ENCODE data around the gene NUDT1. TPM values are rescaled to one million over a fixed set of nuclear protein-coding genes. Genes with fewer than 3 reads are reported as not detected.
A peak's percentile ranks its signal among the peaks of the same experiment; 100 is the strongest.

The NUDT1 gene
- total and polyA plus RNA-seq, 2 experiments from 2014 or later: 47.7 to 61.0 TPM

GRCh38 chr7:2230882-2231281, 11.1 kb upstream of the NUDT1 start:
- H3K9ac ChIP-seq: peak overlapping the region; percentile 92
- no peak overlapping the region for H3K4me3 ChIP-seq
- peaks cover 22% of the 10 kb centered on the region for H3F3A ChIP-seq (ENCODE audit: insufficient read depth)
- no peak for TF ChIP-seq EZH2 (IDR thresholded peaks at IDR 0.05; ENCODE audit: insufficient read depth, poor library complexity, severe bottlenecking)
- no peak for TF ChIP-seq EZH2phosphoT487 (IDR thresholded peaks at IDR 0.05; ENCODE audit: insufficient read depth, low read depth)
- H3K9me3 ChIP-seq (ENCODE audit: low read depth): no peaks in the 10 kb centered on the region
- H3K4me1 ChIP-seq (ENCODE audit: insufficient read depth): peaks cover 17% of the 10 kb centered on the region; the same call in 1 of the 2 replicates
- DNase-seq: no peak
- no peaks in the 10 kb centered on the region for H4K20me1 ChIP-seq (ENCODE audit: insufficient read depth)
- no peaks in the 10 kb centered on the region for H3K27me3 ChIP-seq (replicated peaks; ENCODE audit: insufficient read depth)
- peaks cover 63% of the 10 kb centered on the region for H3K79me2 ChIP-seq (ENCODE audit: insufficient read depth)
- no peaks in the 10 kb centered on the region for H3K9me2 ChIP-seq (ENCODE audit: insufficient read depth)
- WGBS, 2 experiments (ENCODE audit: low coverage in 1 of 2, low lambda C conversion rate in 2 of 2, missing lambda C conversion rate in 2 of 2): 73 to 76% methylated on average over 9 of the region's 9 CpGs
- H3K36me3 ChIP-seq (ENCODE audit: low read depth): peaks cover 15% of the 10 kb centered on the region; the same call in 1 of the 2 replicates
- H3K27ac ChIP-seq: no peak overlapping the region
- in situ Hi-C loops (cut with MboI): no loop called here
- H2AFZ ChIP-seq: no peak overlapping the region
- H3K4me2 ChIP-seq (ENCODE audit: unreplicated experiment): peak overlapping the region; percentile 94

GRCh38 chr7:2231992-2232765, 9.8 kb upstream of the NUDT1 start:
- in situ Hi-C loops (cut with MboI): no loop called here
- H3K4me1 ChIP-seq (ENCODE audit: insufficient read depth): peaks cover 17% of the 10 kb centered on the region; the same call in 1 of the 2 replicates
- H3F3A ChIP-seq (ENCODE audit: insufficient read depth): peaks cover 22% of the 10 kb centered on the region
- H4K20me1 ChIP-seq (ENCODE audit: insufficient read depth): no peaks in the 10 kb centered on the region
- H3K9me2 ChIP-seq (ENCODE audit: insufficient read depth): no peaks in the 10 kb centered on the region
- H3K4me2 ChIP-seq (ENCODE audit: unreplicated experiment): peak overlapping the region; percentile 94
- H3K9ac ChIP-seq: peak overlapping the region; percentile 92
- H3K27ac ChIP-seq: peak overlapping the region; percentile 52
- H3K9me3 ChIP-seq (ENCODE audit: low read depth): no peaks in the 10 kb centered on the region
- H3K79me2 ChIP-seq (ENCODE audit: insufficient read depth): peaks cover 67% of the 10 kb centered on the region
- no peak for TF ChIP-seq EZH2phosphoT487 (IDR thresholded peaks at IDR 0.05; ENCODE audit: insufficient read depth, low read depth)
- no peak for TF ChIP-seq EZH2 (IDR thresholded peaks at IDR 0.05; ENCODE audit: insufficient read depth, poor library complexity, severe bottlenecking)
- peak overlapping the region; percentile 81 for H3K4me3 ChIP-seq
- H2AFZ ChIP-seq: peak overlapping the region; percentile 75
- H3K36me3 ChIP-seq (ENCODE audit: low read depth): peaks cover 18% of the 10 kb centered on the region; the same call in 1 of the 2 replicates
- WGBS, 2 experiments (ENCODE audit: low coverage in 1 of 2, low lambda C conversion rate in 2 of 2, missing lambda C conversion rate in 2 of 2): 1 to 2% methylated on average over 38 to 42 of the region's 46 CpGs
- peak; percentile 59 for DNase-seq
- no peaks in the 10 kb centered on the region for H3K27me3 ChIP-seq (replicated peaks; ENCODE audit: insufficient read depth)

GRCh38 chr7:2232766-2233520, 9.1 kb upstream of the NUDT1 start, which contains the start of gene MAD1L1:
MAD1L1 (minus strand) TSS chr7:2232945; CDS start chr7:2230133, 2,812 bp downstream.
- peaks cover 22% of the 10 kb centered on the region for H3F3A ChIP-seq (ENCODE audit: insufficient read depth)
- peak within 1 kb of the TSS; percentile 52 for H3K27ac ChIP-seq
- TF ChIP-seq EZH2 (IDR thresholded peaks at IDR 0.05; ENCODE audit: insufficient read depth, poor library complexity, severe bottlenecking): no peak
- no peak for TF ChIP-seq EZH2phosphoT487 (IDR thresholded peaks at IDR 0.05; ENCODE audit: insufficient read depth, low read depth)
- H4K20me1 ChIP-seq (ENCODE audit: insufficient read depth): no peaks in the 10 kb centered on the region
- WGBS, 2 experiments (ENCODE audit: low coverage in 1 of 2, low lambda C conversion rate in 2 of 2, missing lambda C conversion rate in 2 of 2): 1% methylated on average over 35 to 43 of the region's 63 CpGs
- peak; percentile 97 for DNase-seq
- H3K9me3 ChIP-seq (ENCODE audit: low read depth): no peaks in the 10 kb centered on the region
- H2AFZ ChIP-seq: peak within 1 kb of the TSS; percentile 75
- peaks cover 17% of the 10 kb centered on the region; the same call in 1 of the 2 replicates for H3K4me1 ChIP-seq (ENCODE audit: insufficient read depth)
- H3K4me3 ChIP-seq: peak within 1 kb of the TSS; percentile 81
- H3K36me3 ChIP-seq (ENCODE audit: low read depth): peaks cover 22% of the 10 kb centered on the region; the same call in 1 of the 2 replicates
- H3K4me2 ChIP-seq (ENCODE audit: unreplicated experiment): peak within 1 kb of the TSS; percentile 94
- peak within 1 kb of the TSS; percentile 92 for H3K9ac ChIP-seq
- no peaks in the 10 kb centered on the region for H3K9me2 ChIP-seq (ENCODE audit: insufficient read depth)
- H3K27me3 ChIP-seq (replicated peaks; ENCODE audit: insufficient read depth): no peaks in the 10 kb centered on the region
- H3K79me2 ChIP-seq (ENCODE audit: insufficient read depth): peaks cover 62% of the 10 kb centered on the region
- in situ Hi-C loops (cut with MboI): no loop called here

GRCh38 chr7:2233926-2234325, 8.1 kb upstream of the NUDT1 start:
- no peak for TF ChIP-seq EZH2phosphoT487 (IDR thresholded peaks at IDR 0.05; ENCODE audit: insufficient read depth, low read depth)
- no peak for TF ChIP-seq EZH2 (IDR thresholded peaks at IDR 0.05; ENCODE audit: insufficient read depth, poor library complexity, severe bottlenecking)
- H3K27ac ChIP-seq: peak overlapping the region; percentile 52; the same call in 1 of the 2 replicates
- H3K36me3 ChIP-seq (ENCODE audit: low read depth): peaks cover 28% of the 10 kb centered on the region; the same call in 1 of the 2 replicates
- no peak overlapping the region for H3K4me2 ChIP-seq (ENCODE audit: unreplicated experiment)
- H3K9ac ChIP-seq: peak overlapping the region; percentile 92
- H3K4me3 ChIP-seq: no peak overlapping the region
- 90 to 93% methylated on average over 3 of the region's 3 CpGs for WGBS, 2 experiments (ENCODE audit: low coverage in 1 of 2, low lambda C conversion rate in 2 of 2, missing lambda C conversion rate in 2 of 2)
- no peak for DNase-seq
- no peaks in the 10 kb centered on the region for H3K9me2 ChIP-seq (ENCODE audit: insufficient read depth)
- no peak overlapping the region for H2AFZ ChIP-seq
- peaks cover 22% of the 10 kb centered on the region for H3F3A ChIP-seq (ENCODE audit: insufficient read depth)
- no peaks in the 10 kb centered on the region for H3K27me3 ChIP-seq (replicated peaks; ENCODE audit: insufficient read depth)
- H3K4me1 ChIP-seq (ENCODE audit: insufficient read depth): peaks cover 17% of the 10 kb centered on the region; the same call in 1 of the 2 replicates
- in situ Hi-C loops (cut with MboI): no loop called here
- no peaks in the 10 kb centered on the region for H4K20me1 ChIP-seq (ENCODE audit: insufficient read depth)
- H3K9me3 ChIP-seq (ENCODE audit: low read depth): no peaks in the 10 kb centered on the region
- H3K79me2 ChIP-seq (ENCODE audit: insufficient read depth): peaks cover 54% of the 10 kb centered on the region
